GM18861 (cell line): ENCODE data around the gene EPN3.

ENCODE experiments used
- ATAC-seq: cut with Tn5 transposase; IDR thresholded peaks from one replicate; pipeline ENCODE4 v1.9.1; 2021; ENCODE audit not compliant: unreplicated experiment

Gene EPN3

GRCh38 chr17:50533720-50534148, 1.2 kb downstream of the EPN3 start:
- ATAC-seq: no peak

- no peak for ATAC-seq
These were observed 1.9 kb downstream of the EPN3 start for GRCh38 chr17:50534222-50534978.

GRCh38 chr17:50534979-50535326, 2.4 kb downstream of the EPN3 start:
- ATAC-seq: no peak

GRCh38 chr17:50535407-50535806, 2.9 kb downstream of the EPN3 start:
- ATAC-seq: no peak

GRCh38 chr17:50536683-50537646, 4.4 kb downstream of the EPN3 start:
- no peak for ATAC-seq

GRCh38 chr17:50537721-50538548, 5.4 kb downstream of the EPN3 start:
- no peak for ATAC-seq

- ATAC-seq: no peak
These were observed 6.2 kb downstream of the EPN3 start for GRCh38 chr17:50538549-50539410.

- ATAC-seq: no peak
These were observed 7.4 kb downstream of the EPN3 start for GRCh38 chr17:50539762-50540559.

- no peak for ATAC-seq
These were observed 8.2 kb downstream of the EPN3 start for GRCh38 chr17:50540560-50541401.

GRCh38 chr17:50541402-50541715, 8.8 kb downstream of the EPN3 start:
- no peak for ATAC-seq

- peak; percentile 55 for ATAC-seq
These were observed 9.5 kb downstream of the EPN3 start for GRCh38 chr17:50541716-50542688.

- ATAC-seq: no peak
These were observed 10.6 kb downstream of the EPN3 start for GRCh38 chr17:50542795-50543774.

- no peak for ATAC-seq
These were observed 12.0 kb downstream of the EPN3 start for GRCh38 chr17:50544516-50544915.

- no peak for ATAC-seq
These were observed 12.8 kb downstream of the EPN3 start for GRCh38 chr17:50545311-50545710.

- no peak for ATAC-seq
These were observed 14.1 kb downstream of the EPN3 start for GRCh38 chr17:50546701-50547034.

GRCh38 chr17:50547035-50547735, 14.7 kb downstream of the EPN3 start, which contains the start of gene SPATA20:
SPATA20 (plus strand) TSS chr17:50547174; CDS start chr17:50547209, 35 bp downstream.
- peak; percentile 72 for ATAC-seq
